GM19395 (cell line): ENCODE data around the gene CNGA2.

Source experiments
- ATAC-seq: cut with Tn5 transposase; IDR thresholded peaks from one replicate; pipeline ENCODE4 v1.9.1; 2021; ENCODE audit warnings: mild to moderate bottlenecking, moderate library complexity; ENCODE audit not compliant: unreplicated experiment

CNGA2 gene

GRCh38 chrX:151793886-151794285 lies 59.3 kb downstream of the CNGA2 start:
- no peak for ATAC-seq
